AG09309 (cell line): ENCODE measurements around the gene USP11.
"Not testable (repeated sequence)": the region's sequence is repeated elsewhere in the genome, so short reads cannot be mapped to it uniquely, and the experiment has no call there.

Source experiments
- DNase-seq: peaks from one replicate; pipeline ENCODE4 v3.0.0-alpha.2; 2010; ENCODE audit warnings: low read depth
- H3K4me3 ChIP-seq: 2 replicates; pipeline ENCODE4 v1.5.1; 2011; ENCODE audit warnings: mild to moderate bottlenecking, low read depth, low read length, moderate library complexity; ENCODE audit not compliant: control insufficient read depth
- TF ChIP-seq, protein P1 (sequence below): IDR thresholded peaks from 2 replicates; pipeline ENCODE4 v1.5.1; 2011; ENCODE audit warnings: mild to moderate bottlenecking, low read depth, low read length, inconsistent platforms; ENCODE audit not compliant: insufficient read depth, control insufficient read depth; ENCODE audit errors: missing control alignments

The USP11 gene

DNA sequence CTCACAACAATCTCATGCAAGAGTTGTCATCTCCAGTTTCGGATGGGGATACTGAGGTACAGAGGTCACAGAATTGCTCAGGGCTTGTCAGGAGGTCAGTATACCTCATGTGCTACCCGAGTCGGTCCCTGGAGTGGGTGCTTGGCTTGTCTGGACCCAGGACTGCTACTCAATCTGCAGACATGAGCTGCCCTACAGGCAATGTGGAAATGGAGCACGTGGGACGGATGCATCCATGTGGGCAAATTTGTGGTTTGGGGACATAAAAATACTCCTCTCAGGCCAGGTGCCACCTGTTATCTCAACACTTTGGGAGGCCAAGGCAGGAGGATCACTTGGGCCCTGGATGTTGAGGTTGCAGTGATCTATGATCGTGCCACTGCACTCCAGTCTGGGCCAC lies 15.8 kb downstream of the USP11 start:
- no peak for DNase-seq
- TF ChIP-seq, protein P1, sequence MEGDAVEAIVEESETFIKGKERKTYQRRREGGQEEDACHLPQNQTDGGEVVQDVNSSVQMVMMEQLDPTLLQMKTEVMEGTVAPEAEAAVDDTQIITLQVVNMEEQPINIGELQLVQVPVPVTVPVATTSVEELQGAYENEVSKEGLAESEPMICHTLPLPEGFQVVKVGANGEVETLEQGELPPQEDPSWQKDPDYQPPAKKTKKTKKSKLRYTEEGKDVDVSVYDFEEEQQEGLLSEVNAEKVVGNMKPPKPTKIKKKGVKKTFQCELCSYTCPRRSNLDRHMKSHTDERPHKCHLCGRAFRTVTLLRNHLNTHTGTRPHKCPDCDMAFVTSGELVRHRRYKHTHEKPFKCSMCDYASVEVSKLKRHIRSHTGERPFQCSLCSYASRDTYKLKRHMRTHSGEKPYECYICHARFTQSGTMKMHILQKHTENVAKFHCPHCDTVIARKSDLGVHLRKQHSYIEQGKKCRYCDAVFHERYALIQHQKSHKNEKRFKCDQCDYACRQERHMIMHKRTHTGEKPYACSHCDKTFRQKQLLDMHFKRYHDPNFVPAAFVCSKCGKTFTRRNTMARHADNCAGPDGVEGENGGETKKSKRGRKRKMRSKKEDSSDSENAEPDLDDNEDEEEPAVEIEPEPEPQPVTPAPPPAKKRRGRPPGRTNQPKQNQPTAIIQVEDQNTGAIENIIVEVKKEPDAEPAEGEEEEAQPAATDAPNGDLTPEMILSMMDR = no peak
- H3K4me3 ChIP-seq = no peak overlapping the region

- H3K4me3 ChIP-seq = no peak overlapping the region
- DNase-seq = no peak
- TF ChIP-seq, protein P1 = no peak
Observed at GRCh38 chrX:47250017-47250347, 17.2 kb downstream of the USP11 start.

DNA sequence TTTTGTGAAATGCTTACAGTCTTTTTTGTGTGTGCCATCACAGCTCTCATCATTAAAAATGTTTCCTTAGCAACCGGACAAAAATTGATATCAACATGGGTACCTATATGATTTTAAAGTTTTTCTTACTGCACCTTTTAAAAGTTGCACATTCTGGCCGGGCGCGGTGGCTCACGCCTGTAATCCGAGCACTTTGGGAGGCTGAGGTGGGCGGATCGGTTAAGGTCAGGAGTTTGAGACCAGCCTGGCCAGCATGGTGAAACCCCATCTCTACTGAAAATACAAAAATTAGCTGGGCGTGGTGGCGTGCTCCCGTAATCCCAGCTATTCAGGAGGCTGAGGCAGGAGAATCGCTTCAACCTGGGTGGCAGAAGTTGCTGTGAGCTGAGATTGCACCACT lies 24.8 kb downstream of the USP11 start:
- not testable (repeated sequence) for H3K4me3 ChIP-seq, DNase-seq

DNA sequence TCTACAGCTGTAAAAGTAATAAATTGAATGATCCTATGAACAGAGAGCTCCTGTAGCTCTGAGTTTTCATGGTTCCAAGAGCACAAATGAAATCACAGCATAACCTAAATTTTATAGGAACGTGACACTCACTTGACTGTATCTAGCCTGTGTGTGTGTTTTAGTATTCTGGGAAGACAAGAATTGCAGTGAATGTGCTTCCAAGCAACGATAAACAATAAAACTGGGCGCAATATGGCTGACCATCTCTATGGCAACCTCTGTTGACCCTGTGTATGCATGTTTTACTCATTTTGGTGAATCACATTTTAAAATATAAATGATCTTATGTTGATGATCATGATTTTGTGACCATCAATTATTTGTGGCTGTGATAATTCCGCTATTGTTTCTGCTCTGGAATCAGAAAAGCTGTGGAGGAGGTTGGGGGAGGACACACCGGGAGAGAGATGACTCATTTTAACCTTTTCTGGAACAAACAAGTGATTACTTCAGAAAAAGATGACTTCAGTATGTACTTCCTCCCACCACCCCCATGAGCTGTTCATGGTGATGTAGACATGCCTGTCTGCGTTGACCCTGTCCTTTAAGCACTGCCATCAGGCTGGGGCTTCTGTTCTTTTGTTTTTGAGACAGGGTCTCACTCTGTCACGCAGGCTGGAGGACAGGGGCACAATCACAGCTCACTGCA lies 31.8 kb downstream of the USP11 start:
- DNase-seq = no peak
- H3K4me3 ChIP-seq = no peak overlapping the region
- TF ChIP-seq, protein P1 = no peak

- H3K4me3 ChIP-seq = no peak overlapping the region
Observed at GRCh38 chrX:47266643-47267042, 33.8 kb downstream of the USP11 start.

DNA sequence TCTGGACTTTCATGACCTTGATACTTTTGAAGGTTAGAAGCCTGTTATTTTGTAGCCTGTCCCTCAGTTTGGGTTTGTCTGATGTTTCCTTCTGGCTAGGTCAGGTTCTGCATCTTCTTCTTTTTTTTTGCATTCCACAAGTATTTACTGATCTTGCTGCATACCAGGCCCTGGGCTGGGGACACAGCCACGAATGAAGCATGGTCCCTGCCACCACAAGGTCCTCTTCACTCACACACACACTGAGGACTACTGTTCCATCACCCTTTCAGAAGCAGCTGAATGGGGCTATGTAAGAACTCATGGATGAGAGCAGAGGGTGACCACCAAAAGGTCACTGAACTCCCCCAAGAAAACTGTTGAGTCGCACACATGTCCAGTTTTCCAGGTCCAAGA lies 39.2 kb downstream of the USP11 start:
- DNase-seq = no peak
- H3K4me3 ChIP-seq = no peak overlapping the region
- TF ChIP-seq, protein P1 = no peak

More at GRCh38 chrX:47266643-47267042, 33.8 kb downstream of the USP11 start:
- no peak for DNase-seq
- TF ChIP-seq, protein P1 = no peak

GRCh38 chrX:47273011-47273730 lies 40.4 kb downstream of the USP11 start:
- TF ChIP-seq, protein P1 = no peak
- H3K4me3 ChIP-seq = no peak overlapping the region
- DNase-seq = no peak
